Measurements from ENCODE around the gene ABCA13. TPM values are rescaled to one million over a fixed set of nuclear protein-coding genes. Genes with fewer than 3 reads are reported as not detected.

Gene ABCA13
- total RNA-seq, 1 donor from 2014 or later, result 0.12 TPM

DNA sequence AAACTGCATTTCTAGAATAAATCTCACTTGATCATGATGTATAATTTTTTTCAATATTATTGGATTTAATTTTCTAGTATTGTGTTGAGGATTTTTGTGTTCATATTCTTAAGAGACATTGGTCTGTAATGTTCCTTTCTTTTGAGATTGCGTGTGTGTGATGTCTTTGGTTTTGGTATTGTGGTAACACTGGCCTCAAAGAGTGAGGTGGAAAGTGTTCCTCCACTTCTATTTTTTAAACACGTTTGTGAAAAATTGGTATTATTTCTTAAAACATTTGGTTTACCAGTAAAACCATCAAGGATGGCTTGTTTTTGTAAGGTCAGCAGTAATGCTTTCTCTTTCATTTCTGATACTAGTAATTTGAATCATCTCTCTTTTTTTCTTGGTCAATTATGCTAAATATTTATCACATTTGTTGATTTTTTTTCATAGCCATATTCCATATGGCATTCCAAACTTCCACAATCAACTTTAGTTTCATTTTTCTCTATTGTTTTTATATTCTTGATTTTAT, 462.9 kb downstream of the ABCA13 start:
- Mint-ChIP-seq H3K4me1 (ENCODE audit: low read depth) (peaks cover 1% of the 10 kb centered on the region), H3K27ac (no peak overlapping the region), H3K4me3 (ENCODE audit: low read depth) (no peak overlapping the region), H3K27me3 (no peaks in the 10 kb centered on the region), H3K9me3 (ENCODE audit: low read depth) (peaks cover 6% of the 10 kb centered on the region), H3K36me3 (ENCODE audit: insufficient read depth) (no peaks in the 10 kb centered on the region)
- TF ChIP-seq, protein P1, sequence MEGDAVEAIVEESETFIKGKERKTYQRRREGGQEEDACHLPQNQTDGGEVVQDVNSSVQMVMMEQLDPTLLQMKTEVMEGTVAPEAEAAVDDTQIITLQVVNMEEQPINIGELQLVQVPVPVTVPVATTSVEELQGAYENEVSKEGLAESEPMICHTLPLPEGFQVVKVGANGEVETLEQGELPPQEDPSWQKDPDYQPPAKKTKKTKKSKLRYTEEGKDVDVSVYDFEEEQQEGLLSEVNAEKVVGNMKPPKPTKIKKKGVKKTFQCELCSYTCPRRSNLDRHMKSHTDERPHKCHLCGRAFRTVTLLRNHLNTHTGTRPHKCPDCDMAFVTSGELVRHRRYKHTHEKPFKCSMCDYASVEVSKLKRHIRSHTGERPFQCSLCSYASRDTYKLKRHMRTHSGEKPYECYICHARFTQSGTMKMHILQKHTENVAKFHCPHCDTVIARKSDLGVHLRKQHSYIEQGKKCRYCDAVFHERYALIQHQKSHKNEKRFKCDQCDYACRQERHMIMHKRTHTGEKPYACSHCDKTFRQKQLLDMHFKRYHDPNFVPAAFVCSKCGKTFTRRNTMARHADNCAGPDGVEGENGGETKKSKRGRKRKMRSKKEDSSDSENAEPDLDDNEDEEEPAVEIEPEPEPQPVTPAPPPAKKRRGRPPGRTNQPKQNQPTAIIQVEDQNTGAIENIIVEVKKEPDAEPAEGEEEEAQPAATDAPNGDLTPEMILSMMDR (IDR thresholded peaks at IDR 0.05; ENCODE audit: unreplicated experiment), result no peak
- DNase-seq (ENCODE audit: low spot score, unreplicated experiment), result no peak

DNA sequence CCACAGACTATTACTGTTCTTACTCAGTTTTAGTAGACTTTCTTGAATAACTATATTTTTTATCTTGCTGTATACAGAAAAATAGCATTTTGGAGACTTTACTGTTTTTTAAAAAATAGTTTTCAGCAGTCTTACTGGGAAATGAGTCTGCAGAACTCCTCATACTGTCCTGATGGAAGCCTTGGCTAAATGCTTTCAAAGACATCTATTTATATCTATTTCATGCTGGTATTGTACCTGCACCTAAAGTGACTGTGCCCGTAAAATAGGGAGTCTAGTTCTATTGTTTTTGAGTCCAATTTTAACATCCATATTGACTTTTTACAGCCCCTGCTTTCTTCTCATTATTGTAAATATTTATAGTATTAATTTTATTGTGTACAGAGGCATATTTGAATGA, 464.5 kb downstream of the ABCA13 start:
- Mint-ChIP-seq H3K4me1 (ENCODE audit: low read depth) (peaks cover 1% of the 10 kb centered on the region), H3K36me3 (ENCODE audit: insufficient read depth) (no peaks in the 10 kb centered on the region), H3K27ac (no peak overlapping the region), H3K4me3 (ENCODE audit: low read depth) (no peak overlapping the region), H3K9me3 (ENCODE audit: low read depth) (peaks cover 6% of the 10 kb centered on the region), H3K27me3 (no peaks in the 10 kb centered on the region)
- TF ChIP-seq, protein P1 (IDR thresholded peaks at IDR 0.05; ENCODE audit: unreplicated experiment), result no peak
- DNase-seq (ENCODE audit: low spot score, unreplicated experiment), result no peak

DNA sequence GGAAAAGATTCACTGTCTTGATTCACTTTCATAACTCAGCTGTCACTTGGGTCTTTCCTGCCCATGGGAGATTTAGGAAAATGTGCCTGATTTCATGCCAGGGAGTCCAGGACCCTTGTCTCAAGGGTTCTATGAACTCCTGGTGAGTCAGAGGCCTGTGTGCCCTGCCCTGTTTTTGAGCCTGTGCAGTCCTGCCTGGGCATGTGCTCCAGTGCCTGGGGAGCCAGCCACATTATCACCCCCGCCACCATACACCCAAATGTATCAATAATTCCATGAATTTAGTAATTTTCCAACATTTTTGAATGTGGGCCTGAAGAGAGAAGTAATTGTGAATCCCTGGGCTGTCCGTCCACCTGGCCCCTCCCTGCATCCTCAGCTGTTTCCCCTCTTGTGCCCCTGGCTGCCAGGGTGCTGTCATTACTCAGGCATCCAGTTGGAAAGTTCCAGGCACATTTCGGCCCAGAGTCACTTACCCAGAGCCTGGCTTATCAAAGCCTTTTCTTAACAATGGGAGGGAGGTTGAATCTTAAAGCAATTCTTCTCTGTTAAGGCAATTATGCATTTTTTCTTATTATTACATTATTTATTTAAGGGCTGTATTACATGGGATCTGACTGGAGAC, 465.2 kb downstream of the ABCA13 start:
- H3K36me3 Mint-ChIP-seq (ENCODE audit: insufficient read depth), result no peaks in the 10 kb centered on the region
- H3K4me3 Mint-ChIP-seq (ENCODE audit: low read depth), result no peak overlapping the region
- TF ChIP-seq, protein P1 (IDR thresholded peaks at IDR 0.05; ENCODE audit: unreplicated experiment), result no peak
- no peak for DNase-seq (ENCODE audit: low spot score, unreplicated experiment)
- H3K4me1 Mint-ChIP-seq (ENCODE audit: low read depth), result peaks cover 1% of the 10 kb centered on the region
- H3K27me3 Mint-ChIP-seq, result no peaks in the 10 kb centered on the region
- H3K27ac Mint-ChIP-seq, result no peak overlapping the region
- peaks cover 6% of the 10 kb centered on the region for H3K9me3 Mint-ChIP-seq (ENCODE audit: low read depth)

DNA sequence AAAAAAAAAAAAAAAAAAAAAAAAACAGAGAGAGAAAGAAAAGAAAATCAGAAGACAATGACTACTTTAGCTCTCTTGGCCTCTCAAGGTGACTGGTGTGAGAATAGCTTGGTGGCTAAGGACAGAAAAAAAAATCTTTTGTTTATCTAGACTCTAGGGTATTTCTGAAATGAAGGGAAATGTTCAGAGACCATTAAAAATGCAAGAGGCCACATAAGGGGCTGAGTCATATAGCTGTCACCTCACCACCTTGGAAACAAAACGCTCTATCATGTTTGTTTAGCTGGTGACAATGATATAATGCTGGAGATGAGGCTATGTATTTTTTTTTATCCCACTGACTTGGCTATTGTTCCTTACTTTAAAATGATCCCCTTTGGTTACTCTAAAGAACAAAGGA, 466.1 kb downstream of the ABCA13 start:
- no peak for DNase-seq (ENCODE audit: low spot score, unreplicated experiment)
- no peak overlapping the region for H3K4me3 Mint-ChIP-seq (ENCODE audit: low read depth)
- H3K27me3 Mint-ChIP-seq, result no peaks in the 10 kb centered on the region
- TF ChIP-seq, protein P1 (IDR thresholded peaks at IDR 0.05; ENCODE audit: unreplicated experiment), result no peak
- no peaks in the 10 kb centered on the region for H3K36me3 Mint-ChIP-seq (ENCODE audit: insufficient read depth)
- H3K4me1 Mint-ChIP-seq (ENCODE audit: low read depth), result peaks cover 1% of the 10 kb centered on the region
- no peaks in the 10 kb centered on the region for H3K9me3 Mint-ChIP-seq (ENCODE audit: low read depth)
- peak overlapping the region; percentile 49 for H3K27ac Mint-ChIP-seq

DNA sequence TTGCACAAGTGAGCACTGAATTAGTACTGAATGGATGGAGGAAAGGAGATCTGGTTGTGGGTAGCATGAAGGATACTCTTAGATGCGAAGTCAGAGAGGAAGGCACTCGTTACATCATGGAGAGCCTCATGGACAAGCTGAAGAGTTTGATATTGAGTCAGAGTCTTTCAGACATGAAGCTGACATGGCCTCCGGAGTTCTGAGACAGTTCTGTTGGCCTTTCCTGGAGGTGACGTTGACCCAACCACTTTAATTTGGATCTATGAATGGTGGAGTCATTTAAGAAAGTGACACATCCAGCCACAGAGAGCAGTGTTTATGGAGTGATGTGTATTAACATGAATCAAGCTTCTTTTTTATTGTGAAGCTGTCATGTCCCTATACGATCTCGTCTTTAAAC, 466.8 kb downstream of the ABCA13 start:
- Mint-ChIP-seq H3K36me3 (ENCODE audit: insufficient read depth) (no peaks in the 10 kb centered on the region), H3K4me1 (ENCODE audit: low read depth) (peaks cover 1% of the 10 kb centered on the region), H3K9me3 (ENCODE audit: low read depth) (no peaks in the 10 kb centered on the region), H3K4me3 (ENCODE audit: low read depth) (no peak overlapping the region), H3K27ac (no peak overlapping the region), H3K27me3 (no peaks in the 10 kb centered on the region)
- DNase-seq (ENCODE audit: low spot score, unreplicated experiment), result no peak
- TF ChIP-seq, protein P1 (IDR thresholded peaks at IDR 0.05; ENCODE audit: unreplicated experiment), result no peak
